Mammary microvascular endothelial cell (primary cell): ENCODE data around the gene RBBP8. TPM values are rescaled to one million over a fixed set of nuclear protein-coding genes. Genes with fewer than 3 reads are reported as not detected.

Experiments used
- total RNA-seq: library from RNA; depleted of rRNA; stranded (reverse); fragments of >200 nt; gene quantifications from 2 replicates; pipeline ENCODE4 v1.2.3, GENCODE V29; 2015

The RBBP8 gene
- 17.1 and 27.9 TPM in 2 replicates for total RNA-seq

DNA sequence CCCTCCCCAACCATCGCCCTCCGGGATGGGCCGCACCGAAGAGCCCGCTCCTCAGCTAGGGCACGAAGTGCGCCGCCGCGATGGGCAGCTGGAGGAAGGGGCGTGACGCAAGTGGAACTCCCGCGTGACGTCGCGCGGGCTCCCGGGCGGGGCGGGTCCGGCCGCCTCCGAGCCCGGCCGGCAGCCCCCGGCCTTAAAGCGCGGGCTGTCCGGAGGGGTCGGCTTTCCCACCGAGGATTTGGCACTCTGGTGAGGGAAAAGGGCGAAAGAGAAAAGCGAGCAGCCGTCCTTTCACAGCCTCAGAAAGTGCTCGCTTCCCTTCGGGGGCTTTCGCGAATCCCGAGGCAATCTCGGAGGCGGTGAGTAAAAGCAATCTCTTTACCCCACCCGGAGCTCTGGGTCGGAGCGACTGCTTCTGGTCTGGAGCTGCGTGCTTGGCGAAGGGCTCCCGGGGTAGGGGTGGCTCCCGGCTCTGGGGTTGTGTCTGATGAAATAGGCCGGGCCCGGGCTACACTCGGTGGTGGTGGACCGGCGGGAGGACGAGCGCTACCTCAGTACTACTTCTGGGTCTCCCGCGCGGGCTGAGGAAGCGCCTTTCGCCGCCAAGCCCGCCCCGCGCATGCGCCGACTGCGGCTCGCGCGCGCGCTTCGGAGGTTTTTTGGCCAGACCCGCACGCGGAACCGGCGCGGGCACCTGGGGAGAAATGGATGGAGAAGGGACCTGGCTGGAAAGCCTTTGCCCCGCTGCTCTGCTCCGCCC lies at the start of gene RBBP8:
Gene RBBP8, plus strand, starts transcription at position 123 of the 760 bp plus-strand sequence. CDS start 3,524 bp downstream, outside the sequence.

Other genes with a start within 250 kb of the RBBP8 start
- 11.9 and 18.5 TPM in 2 replicates for gene CABLES1, start 202.2 kb downstream of the RBBP8 start, total RNA-seq